HCT116 (cell line): ENCODE measurements around the gene METTL15. TPM values are rescaled to one million over a fixed set of nuclear protein-coding genes. Genes with fewer than 3 reads are reported as not detected.

Experiments
- ATAC-seq: fragments of 200-7000 bp; cut with Tn5 transposase; 2 replicates; pipeline ENCODE4 v1.9.1; 2020; ENCODE audit warnings: mild to moderate bottlenecking, moderate library complexity
- BruUV-seq: library from RNA; stranded (reverse); fragments of 400-500 nt; replicated peaks from 2 replicates; lab custom pipeline; 2021; lab: Mats Ljungman, UMichigan
- CTCF ChIA-PET: fragments of 300-600 bp; sonication (Branson Sonifier 250); formaldehyde crosslinking; loops from one replicate; lab custom pipeline; 2021; ENCODE audit warnings: antibody characterized with exemption; lab: Charles Lee
- POLR2A ChIA-PET: fragments of 300-600, 350-600 bp; sonication (Branson Sonifier 250); formaldehyde crosslinking; loops from one replicate; lab custom pipeline; 2021; ENCODE audit warnings: antibody characterized with exemption; lab: Charles Lee
- RAD21 ChIA-PET, 2 experiments: fragments of 300-600 bp; sonication (Branson Sonifier 250); formaldehyde crosslinking; loops; one replicate each; lab custom pipeline; 2023; ENCODE audit warnings: low total read pairs in 2 of 2; ENCODE audit not compliant: uncharacterized antibody in 2 of 2, unreplicated experiment in 2 of 2, low non-redundant PET in 1 of 2; lab: Charles Lee
- DNase-seq: peaks from one replicate; pipeline ENCODE4 v3.0.0-alpha.2; 2010; ENCODE audit warnings: low read depth, low spot score
- H2AFZ ChIP-seq: fragments of 200-600 bp; shearing (Covaris generic), sonication (generic); 2 replicates; pipeline ENCODE4 v1.6.1; 2017; ENCODE audit warnings: low read depth, mixed run types, mixed read lengths, antibody characterized with exemption, low read length; ENCODE audit not compliant: poor library complexity, severe bottlenecking
- H3K27ac ChIP-seq: 2 replicates; pipeline ENCODE4 v1.5.1; 2012; ENCODE audit warnings: low read depth, low read length
- H3K27me3 ChIP-seq: fragments of 200-600 bp; sonication (generic); 2 replicates; pipeline ENCODE4 v1.6.1; 2016; ENCODE audit warnings: mixed run types, low read length, mixed read lengths; ENCODE audit not compliant: insufficient read depth
- H3K36me3 ChIP-seq, 2 experiments: fragments of 200-500 bp in 1 of 2; fragments of 200-600 bp in 1 of 2; sonication (Bioruptor generic) in 1 of 2; sonication (generic) in 1 of 2; 2 replicates each; pipeline versions ENCODE4 v1.5.1 to v1.6.1; 2014 to 2016; ENCODE audit warnings: low read length in 2 of 2, inconsistent platforms in 1 of 2, mixed read lengths in 1 of 2, mixed run types in 1 of 2; ENCODE audit not compliant: insufficient read depth in 2 of 2, control insufficient read depth in 1 of 2
- H3K4me1 ChIP-seq, 2 experiments: fragments of 200-600 bp in 1 of 2; sonication (generic) in 1 of 2; 2 replicates each; pipeline versions ENCODE4 v1.5.1 to v1.6.1; 2012 to 2017; ENCODE audit warnings: low read length in 2 of 2, inconsistent platforms in 1 of 2, mild to moderate bottlenecking in 1 of 2, mixed read lengths in 1 of 2, mixed run types in 1 of 2, moderate library complexity in 1 of 2; ENCODE audit not compliant: insufficient read depth in 2 of 2, control insufficient read depth in 1 of 2
- H3K4me2 ChIP-seq: fragments of 200-600 bp; sonication (generic); 2 replicates; pipeline ENCODE4 v1.6.1; 2017; ENCODE audit warnings: mixed run types, low read length, mixed read lengths
- H3K4me3 ChIP-seq, 2 experiments: fragments of 200-600 bp in 1 of 2; sonication (generic) in 1 of 2; replicated peaks in 1 of 2; 2 replicates each; pipeline ENCODE4 v1.5.1; 2011 to 2016; ENCODE audit warnings: low read length in 2 of 2, control low read depth in 1 of 2, low read depth in 1 of 2, mild to moderate bottlenecking in 1 of 2, mixed read lengths in 1 of 2, mixed run types in 1 of 2
- H3K79me2 ChIP-seq: fragments of 200-600 bp; sonication (generic); 2 replicates; pipeline ENCODE4 v1.6.1; 2017; ENCODE audit warnings: mild to moderate bottlenecking, mixed run types, low read length, moderate library complexity, mixed read lengths; ENCODE audit not compliant: insufficient read depth
- H3K9ac ChIP-seq: fragments of 200-600 bp; sonication (generic); 2 replicates; pipeline ENCODE4 v1.6.1; 2016; ENCODE audit warnings: low read length, mixed read lengths
- H3K9me2 ChIP-seq: fragments of 200-600 bp; sonication (generic), shearing (Covaris generic); 2 replicates; pipeline ENCODE4 v1.6.1; 2017; ENCODE audit warnings: mixed run types, mild to moderate bottlenecking, moderate library complexity; ENCODE audit not compliant: insufficient read depth
- H3K9me3 ChIP-seq, 2 experiments: fragments of 200-500 bp in 1 of 2; fragments of 200-600 bp in 1 of 2; sonication (Bioruptor generic) in 1 of 2; sonication (generic) in 1 of 2; 2 replicates each; pipeline ENCODE4 v1.6.1; 2014 to 2017; ENCODE audit warnings: low read length in 2 of 2, mixed read lengths in 2 of 2, inconsistent platforms in 1 of 2, low read depth in 1 of 2, mild to moderate bottlenecking in 1 of 2, mixed run types in 1 of 2, moderate library complexity in 1 of 2; ENCODE audit not compliant: control insufficient read depth in 1 of 2, insufficient read depth in 1 of 2
- H4K20me1 ChIP-seq: fragments of 200-600 bp; sonication (generic), shearing (Covaris generic); 2 replicates; pipeline ENCODE4 v1.6.1; 2017; ENCODE audit warnings: mixed run types, mild to moderate bottlenecking, moderate library complexity; ENCODE audit not compliant: insufficient read depth
- ATF3 ChIP-seq: IDR thresholded peaks from 2 replicates; pipeline ENCODE4 v1.6.1; 2012
- CBX3 ChIP-seq: IDR thresholded peaks from 2 replicates; pipeline ENCODE4 v1.6.1; 2012; ENCODE audit warnings: low read depth
- EGR1 ChIP-seq: IDR thresholded peaks from 2 replicates; pipeline ENCODE4 v1.6.1; 2012; ENCODE audit warnings: low read depth
- ELF1 ChIP-seq: IDR thresholded peaks from 2 replicates; pipeline ENCODE4 v1.6.1; 2012; ENCODE audit warnings: low read depth, borderline replicate concordance
- EZH2 ChIP-seq: fragments of 200-600 bp; sonication (generic); IDR thresholded peaks from 2 replicates; pipeline ENCODE4 v1.6.1; 2017; ENCODE audit warnings: antibody characterized with exemption, mixed run types
- JUND ChIP-seq: IDR thresholded peaks from 2 replicates; pipeline ENCODE4 v1.6.1; 2012
- SIN3A ChIP-seq: IDR thresholded peaks from 2 replicates; pipeline ENCODE4 v1.6.1; 2012; ENCODE audit warnings: low read depth
- SRF ChIP-seq: IDR thresholded peaks from 2 replicates; pipeline ENCODE4 v1.6.1; 2012; ENCODE audit warnings: low read depth
- TCF7L2 ChIP-seq: IDR thresholded peaks from 2 replicates; pipeline ENCODE4 v1.7.0; 2011; ENCODE audit warnings: borderline replicate concordance, inconsistent platforms; ENCODE audit not compliant: insufficient read depth, insufficient read length; ENCODE audit errors: extremely low read depth
- ZFX ChIP-seq: fragments of 450-650 bp; IDR thresholded peaks from 2 replicates; pipeline ENCODE4 v1.6.1; 2017
- intact Hi-C: fragments of 100-400 bp; cut with micrococcal nuclease; formaldehyde crosslinking; loops from 2 replicates; pipeline ENCODE4 v1.10.0; 2022
- total RNA-seq: library from RNA; stranded (reverse); gene quantifications from one replicate; pipeline ENCODE4 v1.2.1, GENCODE V29; 2021; ENCODE audit not compliant: unreplicated experiment
- TF ChIP-seq, protein P1 (sequence below), 3 experiments: fragments of 200-600 bp in 1 of 3; sonication (generic) in 1 of 3; IDR thresholded peaks in 2 of 3; conservative IDR thresholded peaks in 1 of 3; 2 replicates each; pipeline ENCODE4 v1.5.1; 2012 to 2017; ENCODE audit warnings: low read depth in 2 of 3, low read length in 2 of 3, antibody characterized with exemption in 1 of 3, borderline replicate concordance in 1 of 3, control low read depth in 1 of 3, mild to moderate bottlenecking in 1 of 3, mixed read lengths in 1 of 3, mixed run types in 1 of 3, moderate library complexity in 1 of 3; ENCODE audit not compliant: insufficient read depth in 1 of 3

Gene METTL15
- total RNA-seq, 1 experiment from 2014 or later = 25.3 TPM

GRCh38 chr11:28090052-28090749 is 18.0 kb upstream of the METTL15 start:
- no peak for DNase-seq
- intact Hi-C loops = no loop called here
- TF ChIP-seq SIN3A (no peak), SRF (no peak), EZH2 (no peak), CBX3 (no peak), ZFX (no peak), EGR1 (no peak), ELF1 (no peak), ATF3 (no peak), JUND (no peak), TCF7L2 (no peak)
- TF ChIP-seq, protein P1, sequence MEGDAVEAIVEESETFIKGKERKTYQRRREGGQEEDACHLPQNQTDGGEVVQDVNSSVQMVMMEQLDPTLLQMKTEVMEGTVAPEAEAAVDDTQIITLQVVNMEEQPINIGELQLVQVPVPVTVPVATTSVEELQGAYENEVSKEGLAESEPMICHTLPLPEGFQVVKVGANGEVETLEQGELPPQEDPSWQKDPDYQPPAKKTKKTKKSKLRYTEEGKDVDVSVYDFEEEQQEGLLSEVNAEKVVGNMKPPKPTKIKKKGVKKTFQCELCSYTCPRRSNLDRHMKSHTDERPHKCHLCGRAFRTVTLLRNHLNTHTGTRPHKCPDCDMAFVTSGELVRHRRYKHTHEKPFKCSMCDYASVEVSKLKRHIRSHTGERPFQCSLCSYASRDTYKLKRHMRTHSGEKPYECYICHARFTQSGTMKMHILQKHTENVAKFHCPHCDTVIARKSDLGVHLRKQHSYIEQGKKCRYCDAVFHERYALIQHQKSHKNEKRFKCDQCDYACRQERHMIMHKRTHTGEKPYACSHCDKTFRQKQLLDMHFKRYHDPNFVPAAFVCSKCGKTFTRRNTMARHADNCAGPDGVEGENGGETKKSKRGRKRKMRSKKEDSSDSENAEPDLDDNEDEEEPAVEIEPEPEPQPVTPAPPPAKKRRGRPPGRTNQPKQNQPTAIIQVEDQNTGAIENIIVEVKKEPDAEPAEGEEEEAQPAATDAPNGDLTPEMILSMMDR (IDR thresholded peaks at IDR 0.05 in 2 of 3, conservative IDR thresholded peaks at IDR 0.05 in 1 of 3; ENCODE audit: borderline replicate concordance in 1 of 3, insufficient read depth in 1 of 3, low read depth in 2 of 3, low read length in 2 of 3) = no peak
- H3K4me3 ChIP-seq = no peak overlapping the region
- H3K4me1 ChIP-seq = no peaks in the 10 kb centered on the region
- H4K20me1 ChIP-seq = no peaks in the 10 kb centered on the region
- ChIA-PET RAD21 (no interaction called here), CTCF (no interaction called here), POLR2A (interaction anchor here (1.0 kb wide), 1 partner anchor 11 kb away, joined by 3 read pairs; no protein-coding TSS in a partner anchor)
- peaks cover 26 to 44% of the 10 kb centered on the region in 2 experiments for H3K36me3 ChIP-seq
- H3K9ac ChIP-seq = no peak overlapping the region
- H2AFZ ChIP-seq = no peak overlapping the region
- no peaks in the 10 kb centered on the region for H3K9me3 ChIP-seq
- no TSS peak for BruUV-seq
- no peaks in the 10 kb centered on the region for H3K27me3 ChIP-seq
- no peak for ATAC-seq
- no peak overlapping the region for H3K27ac ChIP-seq
- peaks cover 60% of the 10 kb centered on the region for H3K79me2 ChIP-seq
- H3K4me2 ChIP-seq = no peak overlapping the region
- H3K9me2 ChIP-seq = no peaks in the 10 kb centered on the region
